Measurements from ENCODE around the gene SRPK2.

GRCh38 chr7:105198223-105198622, 190.5 kb downstream of the SRPK2 start:
- TF ChIP-seq EZH2phosphoT487 (IDR thresholded peaks at IDR 0.05), result no peak
- TF ChIP-seq EZH2 (IDR thresholded peaks at IDR 0.05), result no peak
- no peak for TF ChIP-seq CTCF (IDR thresholded peaks at IDR 0.05)

Data from neural progenitor cell (in vitro differentiated cells).